ENCODE data around the gene GNA14.

DNA sequence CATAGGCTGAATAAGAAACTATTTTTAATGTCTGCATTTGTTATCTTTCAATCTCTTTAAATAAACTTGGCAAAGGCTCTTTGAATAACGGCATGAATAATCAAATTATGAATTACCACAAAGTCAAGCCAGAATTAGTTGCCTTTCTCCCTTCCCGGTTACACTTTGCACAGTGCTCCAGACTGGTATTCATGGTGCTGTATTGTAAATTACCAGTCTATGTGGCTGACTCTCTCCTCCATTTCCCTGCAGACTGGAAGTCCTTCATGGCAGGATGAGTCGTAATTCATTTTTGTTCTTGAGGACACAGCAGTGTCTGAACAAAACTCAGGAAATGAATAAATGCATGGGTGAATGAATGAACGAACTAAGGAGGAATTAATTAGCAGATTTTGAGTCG lies 142.9 kb downstream of the GNA14 start:
- TF ChIP-seq, protein P1, sequence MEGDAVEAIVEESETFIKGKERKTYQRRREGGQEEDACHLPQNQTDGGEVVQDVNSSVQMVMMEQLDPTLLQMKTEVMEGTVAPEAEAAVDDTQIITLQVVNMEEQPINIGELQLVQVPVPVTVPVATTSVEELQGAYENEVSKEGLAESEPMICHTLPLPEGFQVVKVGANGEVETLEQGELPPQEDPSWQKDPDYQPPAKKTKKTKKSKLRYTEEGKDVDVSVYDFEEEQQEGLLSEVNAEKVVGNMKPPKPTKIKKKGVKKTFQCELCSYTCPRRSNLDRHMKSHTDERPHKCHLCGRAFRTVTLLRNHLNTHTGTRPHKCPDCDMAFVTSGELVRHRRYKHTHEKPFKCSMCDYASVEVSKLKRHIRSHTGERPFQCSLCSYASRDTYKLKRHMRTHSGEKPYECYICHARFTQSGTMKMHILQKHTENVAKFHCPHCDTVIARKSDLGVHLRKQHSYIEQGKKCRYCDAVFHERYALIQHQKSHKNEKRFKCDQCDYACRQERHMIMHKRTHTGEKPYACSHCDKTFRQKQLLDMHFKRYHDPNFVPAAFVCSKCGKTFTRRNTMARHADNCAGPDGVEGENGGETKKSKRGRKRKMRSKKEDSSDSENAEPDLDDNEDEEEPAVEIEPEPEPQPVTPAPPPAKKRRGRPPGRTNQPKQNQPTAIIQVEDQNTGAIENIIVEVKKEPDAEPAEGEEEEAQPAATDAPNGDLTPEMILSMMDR (conservative IDR thresholded peaks at IDR 0.05; ENCODE audit: low read depth, low read length) = no peak
- TF ChIP-seq EZH2phosphoT487 (IDR thresholded peaks at IDR 0.05; ENCODE audit: borderline replicate concordance, low read length) (no peak), EZH2 (IDR thresholded peaks at IDR 0.05; ENCODE audit: low read length, unreplicated experiment) (no peak)

Data from PC-3 (cell line).